Gastrocnemius medialis (tissue), 4 donors: ENCODE results near the gene HMCES. TPM values are rescaled to one million over a fixed set of nuclear protein-coding genes. Genes with fewer than 3 reads are reported as not detected.

Source experiments
- ATAC-seq, 2 donors: fragments of 150-250 bp; one replicate each; pipeline ENCODE4 v1.9.1; 2016
- DNase-seq, 2 donors: peaks; one replicate each; pipeline ENCODE4 v3.0.0-alpha.2; 2019
- H3K27ac ChIP-seq, 4 donors: fragments of 200-600 bp; sonication (generic); 1 replicate in 1 of 4; 2 replicates in 3 of 4; pipeline ENCODE4 v1.5.1; 2016 to 2018; ENCODE audit warnings: mild to moderate bottlenecking in 2 of 4, moderate library complexity in 1 of 4
- H3K27me3 ChIP-seq, 3 donors: fragments of 200-600 bp; sonication (generic) in 2 of 3; 1 replicate in 1 of 3; 2 replicates in 2 of 3; pipeline versions ENCODE4 v1.5.1 to v1.6.0; 2016 to 2019; ENCODE audit warnings: mild to moderate bottlenecking in 1 of 3, moderate library complexity in 1 of 3
- H3K36me3 ChIP-seq, 2 donors: fragments of 200-600 bp; sonication (generic) in 1 of 2; one replicate each; pipeline ENCODE4 v1.5.1; 2017 to 2018
- H3K4me1 ChIP-seq, 2 donors: fragments of 200-600 bp; sonication (generic) in 1 of 2; one replicate each; pipeline ENCODE4 v1.5.1; 2016 to 2017; ENCODE audit warnings: mild to moderate bottlenecking in 2 of 2
- H3K4me3 ChIP-seq, 4 donors: fragments of 200-600 bp; sonication (generic) in 3 of 4; 1 replicate in 1 of 4; 2 replicates in 3 of 4; pipeline ENCODE4 v1.5.1; 2016 to 2019; ENCODE audit warnings: mild to moderate bottlenecking in 2 of 4
- H3K9me3 ChIP-seq, 3 donors: fragments of 200-600 bp; sonication (generic) in 2 of 3; 1 replicate in 1 of 3; 2 replicates in 2 of 3; pipeline ENCODE4 v1.5.1; 2016 to 2019
- CTCF ChIP-seq, 5 experiments: fragments of 450-650 bp in 3 of 5; fragments of 200-600 bp in 2 of 5; sonication (generic) in 2 of 5; IDR thresholded peaks in 4 of 5; conservative IDR thresholded peaks in 1 of 5; 1 replicate in 4 of 5; 2 replicates in 1 of 5; pipeline ENCODE4 v1.5.1; 2016 to 2019; ENCODE audit warnings: antibody characterized with exemption in 5 of 5, mild to moderate bottlenecking in 3 of 5, moderate library complexity in 3 of 5
- POLR2A ChIP-seq, 2 donors: fragments of 450-650 bp; IDR thresholded peaks; one replicate each; pipeline ENCODE4 v1.6.1; 2017; ENCODE audit warnings: antibody characterized with exemption in 2 of 2, mild to moderate bottlenecking in 2 of 2, moderate library complexity in 2 of 2
- in situ Hi-C, 4 donors: fragments of 200-750 bp; cut with MboI; loops; one replicate each; pipeline versions ENCODE4 v1.15.0 to v1.8.0; 2017; ENCODE audit warnings: low sequenced_read_pairs in 4 of 4
- intact Hi-C: fragments of 100-400 bp; cut with DNase I; formaldehyde crosslinking; loops from one replicate; pipeline ENCODE4 v1.15.1; 2023; ENCODE audit warnings: low total_unique reads
- total RNA-seq, 4 donors: library from RNA; depleted of rRNA; stranded (reverse); fragments of >200 nt; gene quantifications; one replicate each; pipeline versions ENCODE4 v1.1.0 to v1.2.3, GENCODE V29; 2016

The HMCES gene
- total RNA-seq, 4 donors from 2014 or later, result 24.7 to 35.2 (median 29.5) TPM

GRCh38 chr3:129323651-129324294 lies 45.1 kb downstream of the HMCES start:
- DNase-seq (no peak), ATAC-seq (no peak)
- peaks cover 0 to 6% of the 10 kb centered on the region in 2 donors for H3K36me3 ChIP-seq
- intact Hi-C loops, result no loop called here
- no peak overlapping the region for H3K27ac ChIP-seq
- TF ChIP-seq POLR2A (IDR thresholded peaks at IDR 0.05), result no peak
- no peak for TF ChIP-seq CTCF (IDR thresholded peaks at IDR 0.05 in 4 of 5, conservative IDR thresholded peaks at IDR 0.05 in 1 of 5)
- H3K4me1 ChIP-seq, result no peaks in the 10 kb centered on the region
- no peak overlapping the region for H3K4me3 ChIP-seq
- H3K9me3 ChIP-seq, result no peaks in the 10 kb centered on the region
- in situ Hi-C loops, result no loop called here
- no peaks in the 10 kb centered on the region for H3K27me3 ChIP-seq

DNA sequence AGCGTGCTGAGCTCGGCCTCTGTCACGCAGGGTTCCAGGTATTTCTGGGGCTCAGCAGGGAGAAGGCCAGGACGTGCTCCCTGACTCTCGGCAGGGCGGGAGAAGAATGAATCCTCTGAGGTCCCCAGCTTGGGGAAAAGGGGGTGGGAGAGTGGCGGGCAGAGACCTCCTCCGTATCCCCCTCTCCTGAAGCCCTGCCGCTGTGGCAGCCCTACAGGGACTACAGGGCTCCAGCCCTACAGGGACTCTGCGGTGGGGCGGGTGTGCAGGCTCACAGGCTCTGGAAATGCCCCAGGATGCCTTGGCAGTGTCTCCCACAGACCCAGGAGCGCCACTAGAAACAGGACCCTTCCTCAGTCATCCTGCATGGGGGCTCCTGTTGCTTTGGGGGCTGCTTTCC lies 46.2 kb downstream of the HMCES start:
- Histone ChIP-seq H3K27me3 (no peaks in the 10 kb centered on the region), H3K27ac (no peak overlapping the region), H3K4me1 (no peaks in the 10 kb centered on the region), H3K9me3 (no peaks in the 10 kb centered on the region), H3K36me3 (peaks cover 0 to 6% of the 10 kb centered on the region in 2 donors), H3K4me3 (no peak overlapping the region)
- DNase-seq (no peak), ATAC-seq (no peak)
- intact Hi-C loops (no loop called here), in situ Hi-C loops (no loop called here)
- no peak for TF ChIP-seq CTCF (IDR thresholded peaks at IDR 0.05 in 4 of 5, conservative IDR thresholded peaks at IDR 0.05 in 1 of 5)
- no peak for TF ChIP-seq POLR2A (IDR thresholded peaks at IDR 0.05)

DNA sequence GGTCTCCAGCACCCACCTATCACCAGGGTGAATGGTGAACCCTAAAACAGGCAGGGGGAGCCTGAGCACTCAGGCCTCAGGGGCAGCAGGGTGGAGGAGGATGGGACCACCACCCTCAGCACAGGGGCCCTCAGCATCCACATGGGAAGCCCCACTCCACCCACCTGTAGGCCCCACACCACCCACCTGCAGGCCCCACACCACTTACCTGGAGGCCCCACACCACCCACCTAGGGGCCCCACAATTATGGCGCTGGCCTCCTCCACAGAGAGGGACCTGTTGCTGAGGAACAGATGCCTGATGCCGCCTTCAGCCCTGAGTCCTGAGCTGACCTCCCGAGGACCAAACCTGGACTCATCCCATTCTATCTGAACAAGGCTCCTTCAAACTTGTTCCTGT lies 46.7 kb downstream of the HMCES start:
- Histone ChIP-seq H3K9me3 (no peaks in the 10 kb centered on the region), H3K4me1 (no peaks in the 10 kb centered on the region), H3K4me3 (no peak overlapping the region), H3K27me3 (no peaks in the 10 kb centered on the region), H3K36me3 (peaks cover 0 to 1% of the 10 kb centered on the region in 2 donors), H3K27ac (no peak overlapping the region)
- ATAC-seq (no peak), DNase-seq (no peak)
- in situ Hi-C loops (no loop called here), intact Hi-C loops (no loop called here)
- TF ChIP-seq POLR2A (IDR thresholded peaks at IDR 0.05) (no peak), CTCF (IDR thresholded peaks at IDR 0.05 in 4 of 5, conservative IDR thresholded peaks at IDR 0.05 in 1 of 5) (no peak)

- H3K4me1 ChIP-seq, result no peaks in the 10 kb centered on the region
- DNase-seq, result no peak
Measured at GRCh38 chr3:129326138-129326537, 47.5 kb downstream of the HMCES start.

More at GRCh38 chr3:129326138-129326537, 47.5 kb downstream of the HMCES start:
- Histone ChIP-seq H3K27ac (no peak overlapping the region), H3K9me3 (no peaks in the 10 kb centered on the region), H3K36me3 (no peaks in the 10 kb centered on the region), H3K4me3 (no peak overlapping the region), H3K27me3 (no peaks in the 10 kb centered on the region)
- in situ Hi-C loops (no loop called here), intact Hi-C loops (no loop called here)
- no peak for TF ChIP-seq POLR2A (IDR thresholded peaks at IDR 0.05)
- TF ChIP-seq CTCF (IDR thresholded peaks at IDR 0.05 in 4 of 5, conservative IDR thresholded peaks at IDR 0.05 in 1 of 5), result no peak
- no peak for ATAC-seq
